A549 treated with dexamethasone at 1 μM for 4 hours (cell line): ENCODE measurements around the gene NR2E1. TPM values are rescaled to one million over a fixed set of nuclear protein-coding genes. Genes with fewer than 3 reads are reported as not detected.

Experiments
- total RNA-seq: library from RNA; stranded (reverse); fragments of 200-300 nt; extraction: Qiagen RNA extraction; gene quantifications from 5 replicates; pipeline ENCODE4 v1.2.3, GENCODE V29; 2022

Gene NR2E1
- 0.06 to 0.07 TPM (median 0.07 TPM) in 4 of 5 replicates, not detected in the other for total RNA-seq

DNA sequence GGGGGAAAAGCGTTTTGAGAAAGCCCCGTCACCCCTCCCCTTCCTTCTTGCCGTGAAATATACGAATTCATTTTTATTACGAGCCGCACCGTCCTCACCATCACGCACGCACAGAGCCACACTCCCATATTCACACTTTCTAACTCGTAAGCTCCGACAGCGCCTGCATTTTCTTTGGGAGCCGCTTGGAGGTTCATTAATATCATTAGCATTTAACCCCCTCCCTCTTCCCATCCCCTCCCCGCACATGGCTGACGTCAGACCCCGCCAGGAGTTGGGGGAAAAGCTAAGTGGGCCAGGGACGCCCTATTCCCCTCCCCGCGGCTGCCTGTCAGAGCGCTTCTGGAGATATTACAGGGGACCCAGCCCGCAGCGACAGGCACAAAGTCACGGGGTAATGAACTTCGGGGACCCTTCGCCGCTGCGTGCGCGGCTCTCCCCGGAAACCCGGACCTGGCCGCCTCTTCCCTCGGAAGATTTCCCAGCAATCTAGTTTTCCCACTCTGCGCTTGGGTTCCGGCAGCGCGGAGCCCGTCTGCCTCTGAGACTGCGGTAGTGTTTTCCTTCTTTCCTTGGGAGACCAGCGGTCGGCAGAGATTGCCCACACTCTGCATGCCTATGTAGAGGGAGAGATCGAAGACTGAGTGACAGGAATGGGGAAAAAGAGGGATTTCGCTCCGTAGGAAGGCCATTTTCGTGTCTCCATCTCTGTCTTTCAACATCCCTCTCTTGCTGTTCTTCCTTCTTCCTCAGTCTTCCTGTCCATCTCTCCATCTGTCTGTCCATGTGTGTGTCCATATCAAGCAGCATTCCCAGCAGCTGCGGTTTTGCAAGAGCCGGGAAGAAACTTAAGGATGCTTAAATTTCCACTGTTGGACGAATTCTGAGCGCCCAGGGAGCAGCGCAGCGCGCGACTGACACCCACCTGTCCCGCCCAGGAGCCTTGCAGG is at the start of gene NR2E1:
TSS of gene NR2E1 (plus strand) at position 309 of the 950 bp plus-strand sequence. CDS start 744 bp downstream, outside the sequence.

Other genes with a start within 250 kb of the NR2E1 start
- 20.0 to 26.0 TPM (median 22.3 TPM) in 5 replicates for gene SEC63, start 207.8 kb upstream of the NR2E1 start, total RNA-seq
- 12.0 to 30.6 TPM (median 28.5 TPM) in 5 replicates for gene OSTM1, start 91.3 kb upstream of the NR2E1 start, total RNA-seq
- gene SNX3, start 95.0 kb downstream of the NR2E1 start, total RNA-seq: 72.3 to 119 TPM (median 114 TPM) in 5 replicates
- gene AFG1L, start 129.0 kb downstream of the NR2E1 start, total RNA-seq: 1.3 to 2.7 TPM (median 1.5 TPM) in 5 replicates